ENCODE data around the gene CS.
"Not testable (repeated sequence)": the region's sequence is repeated elsewhere in the genome, so short reads cannot be mapped to it uniquely, and the experiment has no call there.

CS gene

GRCh38 chr12:56299853-56300643, at the start of gene CS:
Gene CS, minus strand, starts transcription at chr12:56300330. Its CDS starts 129 bp downstream, at chr12:56300201.
- peak; percentile 96 to 98 for DNase-seq

- DNase-seq, result no peak
These were observed 48.6 kb upstream of the CS start for GRCh38 chr12:56348776-56349175.

GRCh38 chr12:56347255-56347654, 47.1 kb upstream of the CS start:
- not testable (repeated sequence) for DNase-seq

- DNase-seq, result no peak
These were observed 46.5 kb upstream of the CS start for GRCh38 chr12:56346675-56347074.

- DNase-seq, result not testable (repeated sequence)
These were observed 42.2 kb upstream of the CS start for GRCh38 chr12:56342290-56342689.

- DNase-seq, result no peak
These were observed 41.5 kb upstream of the CS start for GRCh38 chr12:56341616-56342015.

- DNase-seq, result no peak
These were observed 39.0 kb upstream of the CS start for GRCh38 chr12:56339158-56339422.

- no peak for DNase-seq
These were observed 38.4 kb upstream of the CS start, which contains the start of gene IL23A for GRCh38 chr12:56338308-56339157. Gene IL23A, plus strand, starts transcription at chr12:56338884. Its CDS starts 161 bp downstream, at chr12:56339045.

GRCh38 chr12:56337753-56338251, 37.7 kb upstream of the CS start:
- DNase-seq, result no peak

- DNase-seq, result no peak
These were observed 36.4 kb upstream of the CS start for GRCh38 chr12:56336361-56337167.

- DNase-seq, result not testable (repeated sequence)
These were observed 35.4 kb upstream of the CS start for GRCh38 chr12:56335527-56335926.

GRCh38 chr12:56334490-56334793, 34.3 kb upstream of the CS start:
- DNase-seq, result no peak

- peak; percentile 94 to 97 for DNase-seq
These were observed 33.8 kb upstream of the CS start, which contains the start of gene PAN2 for GRCh38 chr12:56333679-56334489. Gene PAN2, minus strand, starts transcription at chr12:56334000. Its CDS starts 906 bp downstream, at chr12:56333094.

- DNase-seq, result no peak
These were observed 33.1 kb upstream of the CS start for GRCh38 chr12:56333197-56333678.

- no peak for DNase-seq
These were observed 32.5 kb upstream of the CS start for GRCh38 chr12:56332512-56333196.

GRCh38 chr12:56330936-56331490, 30.9 kb upstream of the CS start:
- no peak for DNase-seq

- peak in 1 of 2 experiments; percentile 9 for DNase-seq
These were observed 26.4 kb upstream of the CS start for GRCh38 chr12:56326533-56326932.

- no peak for DNase-seq
These were observed 26.0 kb upstream of the CS start for GRCh38 chr12:56326126-56326525.

- no peak for DNase-seq
These were observed 24.1 kb upstream of the CS start for GRCh38 chr12:56324206-56324605.

- not testable (repeated sequence) for DNase-seq
These were observed 21.5 kb upstream of the CS start for GRCh38 chr12:56321610-56322009.

- no peak for DNase-seq
These were observed 20.9 kb upstream of the CS start for GRCh38 chr12:56321027-56321426.

Data from NCI-H446 (cell line).